GM12878 (cell line): ENCODE results near the gene MYBBP1A. TPM values are rescaled to one million over a fixed set of nuclear protein-coding genes. Genes with fewer than 3 reads are reported as not detected.
A peak's percentile ranks its signal among the peaks of the same experiment; 100 is the strongest.

Source experiments
- ATAC-seq: fragments of 200-7000 bp; cut with Tn5 transposase; 3 replicates; pipeline ENCODE4 v1.9.1; 2020; ENCODE audit warnings: mild to moderate bottlenecking, moderate library complexity
- BruUV-seq: library from RNA; stranded (reverse); fragments of 400-500 nt; replicated peaks from 2 replicates; lab custom pipeline; 2021; lab: Mats Ljungman, UMichigan
- CTCF ChIA-PET: fragments of 300-600 bp; sonication (Branson Sonifier 250); formaldehyde crosslinking; extraction: SDS; loops from one replicate; lab custom pipeline; 2021; ENCODE audit warnings: inconsistent platforms; lab: Yijun Ruan, JAX
- POLR2A ChIA-PET: fragments of 350-600 bp; formaldehyde crosslinking; extraction: SDS; loops from one replicate; lab custom pipeline; 2021; ENCODE audit warnings: inconsistent platforms; lab: Charles Lee
- RAD21 ChIA-PET: fragments of 300-600 bp; sonication (Branson Sonifier 250); formaldehyde crosslinking; loops from one replicate; lab custom pipeline; 2023; ENCODE audit warnings: antibody characterized with exemption; ENCODE audit not compliant: unreplicated experiment; lab: Charles Lee
- SMC1A ChIA-PET: fragments of 300-600 bp; sonication (Branson Sonifier 250); formaldehyde crosslinking; loops from one replicate; lab custom pipeline; 2023; ENCODE audit not compliant: unreplicated experiment, uncharacterized antibody; lab: Charles Lee
- DNase-seq: peaks from one replicate; pipeline ENCODE4 v3.0.0-alpha.2; 2011; ENCODE audit warnings: low read depth, low spot score
- FAIRE-seq: peaks from 3 replicates; lab custom pipeline; 2011; peaks lifted over from hg19 to GRCh38; lab: Jason Lieb, UNC
- H2AFZ ChIP-seq: 2 replicates; pipeline ENCODE4 v1.6.0; 2011; ENCODE audit warnings: low read depth, low read length, control low read depth; ENCODE audit not compliant: control insufficient read depth
- H3K27ac ChIP-seq: 2 replicates; pipeline ENCODE4 v1.5.1; 2011; ENCODE audit warnings: control low read depth; ENCODE audit not compliant: control insufficient read depth, insufficient read depth
- H3K27me3 ChIP-seq, 2 experiments: replicated peaks in 1 of 2; 2 replicates each; pipeline versions ENCODE4 v1.6.0 to v1.6.1; 2011; ENCODE audit warnings: low read length in 1 of 2; ENCODE audit not compliant: control insufficient read depth in 2 of 2, insufficient read depth in 2 of 2
- H3K36me3 ChIP-seq, 2 experiments: 2 replicates each; pipeline ENCODE4 v1.5.1; 2011; ENCODE audit warnings: low read length in 1 of 2; ENCODE audit not compliant: control insufficient read depth in 2 of 2, insufficient read depth in 2 of 2
- H3K4me1 ChIP-seq: 2 replicates; pipeline ENCODE4 v1.6.1; 2011; ENCODE audit warnings: mild to moderate bottlenecking, low read length, moderate library complexity, mixed read lengths; ENCODE audit not compliant: control insufficient read depth, insufficient read depth
- H3K4me2 ChIP-seq: 2 replicates; pipeline ENCODE4 v1.6.0; 2011; ENCODE audit warnings: control low read depth; ENCODE audit not compliant: control insufficient read depth, insufficient read depth
- H3K4me3 ChIP-seq: fragments of 200-600 bp; sonication (generic); 2 replicates; pipeline ENCODE4 v1.5.1; 2016
- H3K79me2 ChIP-seq: 2 replicates; pipeline ENCODE4 v1.6.0; 2011; ENCODE audit warnings: low read length; ENCODE audit not compliant: control insufficient read depth, insufficient read depth
- H3K9ac ChIP-seq: 2 replicates; pipeline ENCODE4 v1.8.0; 2011; ENCODE audit warnings: low read length, control low read depth, mixed read lengths; ENCODE audit not compliant: control insufficient read depth, insufficient read depth
- H3K9me3 ChIP-seq: replicated peaks from 3 replicates; pipeline ENCODE4 v1.5.1; 2011; ENCODE audit warnings: mild to moderate bottlenecking, low read length; ENCODE audit not compliant: control insufficient read depth, insufficient read depth
- H4K20me1 ChIP-seq: 2 replicates; pipeline ENCODE4 v1.6.0; 2011; ENCODE audit not compliant: control insufficient read depth, insufficient read depth
- ATF3 ChIP-seq: IDR thresholded peaks from 2 replicates; pipeline ENCODE4 v1.6.1; 2011; ENCODE audit warnings: low read depth, mild to moderate bottlenecking, low read length, moderate library complexity, borderline replicate concordance; ENCODE audit errors: extremely low read depth
- ESRRA ChIP-seq: IDR thresholded peaks from 2 replicates; pipeline ENCODE4 v1.6.1; 2012; ENCODE audit warnings: mild to moderate bottlenecking, low read length, improper control_type of control experiment
- GATAD2B ChIP-seq: fragments of 450-650 bp; conservative IDR thresholded peaks from 2 replicates; pipeline ENCODE4 v1.6.1; 2017; ENCODE audit warnings: low read depth, mild to moderate bottlenecking, moderate library complexity
- NRF1 ChIP-seq: conservative IDR thresholded peaks from 2 replicates; pipeline ENCODE4 v1.6.1; 2011; ENCODE audit warnings: mild to moderate bottlenecking, low read depth, low read length, improper control_type of control experiment
- RAD21 ChIP-seq: IDR thresholded peaks from 2 replicates; pipeline ENCODE4 v1.6.1; 2011; ENCODE audit warnings: mild to moderate bottlenecking, low read depth, low read length, moderate library complexity; ENCODE audit not compliant: insufficient read depth
- SREBF1 ChIP-seq: IDR thresholded peaks from 2 replicates; pipeline ENCODE4 v1.6.1; 2012; ENCODE audit warnings: mild to moderate bottlenecking, low read length
- STAT1 ChIP-seq: fragments of 450-650 bp; conservative IDR thresholded peaks from 2 replicates; pipeline ENCODE4 v1.6.1; 2014; ENCODE audit warnings: antibody characterized with exemption, mild to moderate bottlenecking
- STAT3 ChIP-seq: IDR thresholded peaks from 2 replicates; pipeline ENCODE4 v1.6.1; 2011; ENCODE audit warnings: low read depth, low read length, improper control_type of control experiment
- TARDBP ChIP-seq: IDR thresholded peaks from 2 replicates; pipeline ENCODE4 v1.6.1; 2016; ENCODE audit warnings: borderline replicate concordance
- TBL1XR1 ChIP-seq: IDR thresholded peaks from 2 replicates; pipeline ENCODE4 v1.6.1; 2012; ENCODE audit warnings: low read depth, low read length, improper control_type of control experiment
- USF1 ChIP-seq: IDR thresholded peaks from 2 replicates; pipeline ENCODE4 v1.6.1; 2011; ENCODE audit warnings: borderline replicate concordance, low read depth, mild to moderate bottlenecking, moderate library complexity, mixed read lengths, low read length; ENCODE audit not compliant: insufficient read depth; ENCODE audit errors: extremely low read length
- USF2 ChIP-seq: IDR thresholded peaks from 2 replicates; pipeline ENCODE4 v1.6.1; 2011; ENCODE audit warnings: low read depth, low read length, improper control_type of control experiment, borderline replicate concordance
- YY1 ChIP-seq: IDR thresholded peaks from 2 replicates; pipeline ENCODE4 v1.6.1; 2011; ENCODE audit warnings: low read depth, mild to moderate bottlenecking, low read length
- ZBTB11 ChIP-seq: fragments of 450-650 bp; formaldehyde crosslinking; IDR thresholded peaks from 2 replicates; pipeline ENCODE4 v1.5.0; 2022; ENCODE audit warnings: mild to moderate bottlenecking, missing genetic modification characterization
- ZNF207 ChIP-seq: fragments of 450-650 bp; IDR thresholded peaks from 2 replicates; pipeline ENCODE4 v1.6.1; 2014; ENCODE audit warnings: antibody characterized with exemption, mild to moderate bottlenecking, borderline replicate concordance
- WGBS: methylation state at CpG from one replicate; pipeline ENCODE4 v1.1.6; 2016; ENCODE audit warnings: low lambda C conversion rate; ENCODE audit not compliant: insufficient replicate concordance, insufficient coverage; ENCODE audit errors: missing lambda C conversion rate; 5-methylcytosine and 5-hydroxymethylcytosine counted together
- in situ Hi-C: fragments of 300-500 bp; cut with MboI; formaldehyde crosslinking; loops from 9 replicates; pipeline ENCODE4 v1.14.3; 2018; ENCODE audit warnings: mixed read lengths
- intact Hi-C: fragments of 100-400 bp; cut with micrococcal nuclease; formaldehyde crosslinking; loops from one replicate; pipeline ENCODE4 v1.14.2; 2022; ENCODE audit not compliant: unreplicated experiment
- polyA plus RNA-seq, 11 experiments: library from polyadenylated mRNA; depleted of rRNA in 4 of 11; unstranded in 6 of 11; stranded (reverse) in 5 of 11; fragments of >200 nt; fragmentation: Nextera tagmentation in 4 of 11; fragmentation: Illumina TruSeq in 1 of 11; extraction: Ambion mirVana in 4 of 11; extraction: Trizol in 1 of 11; gene quantifications; 1 replicate in 1 of 11; 2 replicates in 10 of 11; pipeline versions ENCODE4 v1.2.1 to v1.2.3, GENCODE V29; 2011 to 2016; ENCODE audit warnings: inconsistent platforms in 2 of 11, missing spikeins in 2 of 11, low read depth in 1 of 11
- total RNA-seq, 4 experiments: library from RNA; depleted of rRNA in 3 of 4; stranded (reverse); fragments of >200 nt in 3 of 4; fragmentation: Illumina TruSeq in 1 of 4; extraction: Trizol in 1 of 4; gene quantifications; 2 replicates each; pipeline versions ENCODE4 v1.2.1 to v1.2.3, GENCODE V29; 2013 to 2021

The MYBBP1A gene
- total and polyA plus RNA-seq, 10 of the 15 experiments (the other 5 are each of a cell fraction or from before 2014, with no cell fraction given) = 2.5 to 121 (median 71.6) TPM

- WGBS = 25% methylated on average over 16 of the region's 16 CpGs
- Histone ChIP-seq H3K79me2 (no peaks in the 10 kb centered on the region), H3K9me3 (no peaks in the 10 kb centered on the region; the same call in 1 of the 3 replicates), H3K27ac (no peak overlapping the region), H3K9ac (no peak overlapping the region), H3K4me1 (peaks cover 32% of the 10 kb centered on the region), H2AFZ (peak overlapping the region; percentile 86), H3K36me3 (no peaks in the 10 kb centered on the region), H4K20me1 (no peaks in the 10 kb centered on the region), H3K4me2 (peak overlapping the region; percentile 46; the same call in 1 of the 2 replicates), H3K4me3 (no peak overlapping the region), H3K27me3 (no peaks in the 10 kb centered on the region)
- POLR2A ChIA-PET = interaction anchor here (0.6 to 1.1 kb wide), 2 partner anchors 9 to 1824 kb away, joined by 3 to 4 read pairs; no protein-coding TSS in a partner anchor
- peak; percentile 68 for FAIRE-seq
- CTCF ChIA-PET = interaction anchor here (0.6 to 6.3 kb wide), 22 partner anchors 8 to 652 kb away, joined by 3 to 135 read pairs (median 4); partner anchors contain the start of gene MYBBP1A
- peak; percentile 78 for ATAC-seq
- DNase-seq = no peak
- SMC1A ChIA-PET = interaction anchor here (0.6 to 1.5 kb wide), 2 partner anchors 52 to 137 kb away, joined by 3 to 4 read pairs; no protein-coding TSS in a partner anchor
- intact Hi-C loops = loop anchor here (1.0 to 10.0 kb wide), 3 partner anchors 61 to 323 kb away; no protein-coding TSS in a partner anchor
- in situ Hi-C loops = loop anchor here (5.0 kb wide), 1 partner anchor 57 kb away; no protein-coding TSS in a partner anchor
- RAD21 ChIA-PET = interaction anchor here (1.0 to 1.2 kb wide), 5 partner anchors 10 to 136 kb away, joined by 3 to 4 read pairs (median 3); partner anchors contain the start of gene MYBBP1A
- BruUV-seq = no TSS peak
- TF ChIP-seq USF2 = no peak
- TF ChIP-seq ZNF207 = 0 out of 2 replicates have a peak, but pooled peaks have one; percentile 29
- TF ChIP-seq GATAD2B = no peak
- no peak for TF ChIP-seq STAT1
- no peak for TF ChIP-seq SREBF1
- no peak for TF ChIP-seq TBL1XR1
- no peak for TF ChIP-seq ZBTB11 (CRISPR knock-in tag)
- TF ChIP-seq YY1 = 0 out of 2 replicates have a peak, but pooled peaks have one; percentile 41
- no peak for TF ChIP-seq NRF1
- TF ChIP-seq ATF3 = no peak
- TF ChIP-seq USF1 = no peak
- TF ChIP-seq TARDBP = no peak
- TF ChIP-seq RAD21 = peak; percentile 53
- no peak for TF ChIP-seq STAT3
- TF ChIP-seq ESRRA = no peak
Observed at GRCh38 chr17:4565209-4566141, 10.3 kb upstream of the MYBBP1A start.
